Pancreas (tissue), 10 donors: Measurements from ENCODE around the gene OTULINL. TPM values are rescaled to one million over a fixed set of nuclear protein-coding genes. Genes with fewer than 3 reads are reported as not detected.
A peak's percentile ranks its signal among the peaks of the same experiment; 100 is the strongest.

ENCODE experiments used
- ATAC-seq, 4 donors: fragments of 200-7000 bp; cut with Tn5 transposase; one replicate each; pipeline versions ENCODE4 v1.8.0 to v1.9.1; 2020; ENCODE audit warnings: mild to moderate bottlenecking in 4 of 4, moderate library complexity in 4 of 4
- DNase-seq, 6 donors: peaks; one replicate each; pipeline ENCODE4 v3.0.0-alpha.2; 2020
- FAIRE-seq: peaks from 2 replicates; lab custom pipeline; 2012; peaks lifted over from hg19 to GRCh38; lab: Jason Lieb, UNC
- H3K27ac ChIP-seq, 4 donors: fragments of 200-600 bp; sonication (generic); 1 replicate in 3 of 4; 2 replicates in 1 of 4; pipeline versions ENCODE4 v1.5.0 to v1.8.0; 2020
- H3K27me3 ChIP-seq, 4 donors: fragments of 200-600 bp; one replicate each; pipeline ENCODE4 v1.8.0; 2021
- H3K36me3 ChIP-seq, 3 donors: fragments of 200-600 bp; sonication (generic) in 1 of 3; one replicate each; pipeline versions ENCODE4 v1.5.0 to v1.8.0; 2020 to 2021
- H3K4me1 ChIP-seq, 3 donors: fragments of 200-600 bp; one replicate each; pipeline ENCODE4 v1.8.0; 2021
- H3K4me3 ChIP-seq, 4 donors: fragments of 200-600 bp; sonication (generic) in 2 of 4; one replicate each; pipeline versions ENCODE4 v1.5.0 to v1.8.0; 2020 to 2021
- H3K9me3 ChIP-seq, 4 donors: fragments of 200-600 bp; one replicate each; pipeline ENCODE4 v1.8.0; 2021
- CTCF ChIP-seq, 4 donors: fragments of 200-600 bp; sonication (generic) in 3 of 4; IDR thresholded peaks; one replicate each; pipeline versions ENCODE4 v1.5.0 to v1.8.0; 2021; ENCODE audit warnings: antibody characterized with exemption in 4 of 4
- WGBS, 2 donors: extraction: QIAGEN DNeasy Blood & Tissue Kit; methylation state at CpG; one replicate each; pipeline ENCODE4 v1.1.7; 2013; 5-methylcytosine and 5-hydroxymethylcytosine counted together
- intact Hi-C, 3 donors: fragments of 100-400 bp; cut with DNase I; formaldehyde crosslinking; loops; one replicate each; pipeline versions ENCODE4 v1.11.1 to v1.14.2; 2022
- polyA plus RNA-seq, 2 donors: library from polyadenylated mRNA; stranded (reverse); fragments of 200-250 nt; gene quantifications; one replicate each; pipeline ENCODE4 v1.2.3, GENCODE V29; 2013
- total RNA-seq, 6 donors: library from RNA; stranded (reverse); fragmentation: NEBNext Ultra II Directional in 4 of 6; extraction: Animal tissue kit (Norgen Biotek cat#: 25700) in 4 of 6; gene quantifications; one replicate each; pipeline versions ENCODE4 v1.2.1 to v1.2.4, GENCODE V29; 2021 to 2023
- donor health status: healthy with polysubstance abuse.
- donor health status: DM: no; HTN: no; CAD: no; lungs with moderate emphysema.
- donor health status: DM: no; HTN: no; CAD: no.
- donor health status: control.
- donor health status: control.
- donor health status: Bipolar disorder and iron deficiency.
- donor health status: DM: yes; HTN: yes; CAD: no.
- donor health status: DM: no; HTN: no; CAD: no.
- donor health status: DM: no; HTN: no; CAD: no.
- donor health status: DM: yes; HTN: yes; CAD: no.

The OTULINL gene
- total and polyA plus RNA-seq, 8 donors: 4.6 to 24.2 (median 13.0) TPM

- Histone ChIP-seq H3K27ac (no peak overlapping the region), H3K4me3 (no peak overlapping the region), H3K27me3 (no peaks in the 10 kb centered on the region), H3K4me1 (peaks cover 5 to 17% (median 9%) of the 10 kb centered on the region in 3 donors), H3K9me3 (no peaks in the 10 kb centered on the region), H3K36me3 (no peaks in the 10 kb centered on the region)
- ATAC-seq: no peak
- TF ChIP-seq CTCF (IDR thresholded peaks at IDR 0.05): no peak
- FAIRE-seq: no peak
- intact Hi-C loops: no loop called here
- DNase-seq: no peak
- 80 to 86% methylated on average over 2 of the region's 2 CpGs for WGBS, 2 donors
Observed at GRCh38 chr5:14591548-14591947, 10.0 kb downstream of the OTULINL start.

- WGBS, 2 donors: 85 to 94% methylated on average over 4 of the region's 4 CpGs
- H3K4me3 ChIP-seq: no peak overlapping the region
- FAIRE-seq (no peak), DNase-seq (no peak), ATAC-seq (no peak)
- no peaks in the 10 kb centered on the region for H3K36me3 ChIP-seq
- H3K27me3 ChIP-seq: no peaks in the 10 kb centered on the region
- no peaks in the 10 kb centered on the region for H3K9me3 ChIP-seq
- intact Hi-C loops: no loop called here
- no peak for TF ChIP-seq CTCF (IDR thresholded peaks at IDR 0.05)
- H3K4me1 ChIP-seq: peaks cover 5 to 20% (median 12%) of the 10 kb centered on the region in 3 donors
- no peak overlapping the region for H3K27ac ChIP-seq
Observed at GRCh38 chr5:14593326-14594021, 11.9 kb downstream of the OTULINL start.

GRCh38 chr5:14594378-14595074 is 12.9 kb downstream of the OTULINL start:
- Histone ChIP-seq H3K27ac (peak overlapping the region in 1 of 4 donors; percentile 20), H3K9me3 (no peaks in the 10 kb centered on the region), H3K36me3 (no peaks in the 10 kb centered on the region), H3K27me3 (no peaks in the 10 kb centered on the region), H3K4me3 (no peak overlapping the region), H3K4me1 (peaks cover 2 to 21% (median 7%) of the 10 kb centered on the region in 3 donors)
- TF ChIP-seq CTCF (IDR thresholded peaks at IDR 0.05): no peak
- ATAC-seq: peak in 2 of 4 donors; percentile 10 to 34
- WGBS, 2 donors: 90 to 92% methylated on average over 4 of the region's 4 CpGs
- FAIRE-seq: no peak
- DNase-seq: no peak
- intact Hi-C loops: no loop called here

- FAIRE-seq: no peak
- Histone ChIP-seq H3K9me3 (no peaks in the 10 kb centered on the region), H3K4me1 (peaks cover 0 to 14% (median 4%) of the 10 kb centered on the region in 3 donors), H3K4me3 (no peak overlapping the region), H3K27ac (no peak overlapping the region), H3K36me3 (no peaks in the 10 kb centered on the region), H3K27me3 (no peaks in the 10 kb centered on the region)
- peak in 3 of 4 donors; percentile 12 to 80 (median 56) for ATAC-seq
- intact Hi-C loops: no loop called here
- DNase-seq: no peak
- 83 to 84% methylated on average over 3 of the region's 3 CpGs for WGBS, 2 donors
- no peak for TF ChIP-seq CTCF (IDR thresholded peaks at IDR 0.05)
Observed at GRCh38 chr5:14595189-14595588, 13.6 kb downstream of the OTULINL start.

GRCh38 chr5:14595891-14596290 is 14.3 kb downstream of the OTULINL start:
- H3K27ac ChIP-seq: no peak overlapping the region
- H3K4me1 ChIP-seq: peaks cover 0 to 12% (median 4%) of the 10 kb centered on the region in 3 donors
- intact Hi-C loops: no loop called here
- no peak overlapping the region for H3K4me3 ChIP-seq
- no peak for TF ChIP-seq CTCF (IDR thresholded peaks at IDR 0.05)
- no peaks in the 10 kb centered on the region for H3K27me3 ChIP-seq
- H3K9me3 ChIP-seq: no peaks in the 10 kb centered on the region
- no peak for ATAC-seq
- no peak for DNase-seq
- H3K36me3 ChIP-seq: no peaks in the 10 kb centered on the region
- FAIRE-seq: no peak
- 64 to 84% methylated on average over 1 of the region's 1 CpG for WGBS, 2 donors
